GM10248 (cell line): Measurements from ENCODE around the gene NFIA.

Source experiments
- CTCF ChIA-PET: fragments of 300-600 bp; sonication (Branson Sonifier 250); formaldehyde crosslinking; extraction: SDS; loops from one replicate; lab custom pipeline; 2021; ENCODE audit warnings: antibody characterized with exemption; lab: Yijun Ruan, JAX
- POLR2A ChIA-PET: fragments of 350-650 bp; sonication (Branson Sonifier 250); formaldehyde crosslinking; extraction: SDS; loops from one replicate; lab custom pipeline; 2020; ENCODE audit warnings: antibody characterized with exemption; lab: Yijun Ruan, JAX
- DNase-seq: peaks from one replicate; pipeline ENCODE4 v3.0.0; 2012; ENCODE audit errors: extremely low spot score
- TF ChIP-seq, protein P1 (sequence below): IDR thresholded peaks from 2 replicates; pipeline ENCODE4 v1.5.1; 2012; ENCODE audit warnings: mild to moderate bottlenecking, low read depth; ENCODE audit errors: extremely low read depth, missing control alignments, control extremely low read depth

The NFIA gene

DNA sequence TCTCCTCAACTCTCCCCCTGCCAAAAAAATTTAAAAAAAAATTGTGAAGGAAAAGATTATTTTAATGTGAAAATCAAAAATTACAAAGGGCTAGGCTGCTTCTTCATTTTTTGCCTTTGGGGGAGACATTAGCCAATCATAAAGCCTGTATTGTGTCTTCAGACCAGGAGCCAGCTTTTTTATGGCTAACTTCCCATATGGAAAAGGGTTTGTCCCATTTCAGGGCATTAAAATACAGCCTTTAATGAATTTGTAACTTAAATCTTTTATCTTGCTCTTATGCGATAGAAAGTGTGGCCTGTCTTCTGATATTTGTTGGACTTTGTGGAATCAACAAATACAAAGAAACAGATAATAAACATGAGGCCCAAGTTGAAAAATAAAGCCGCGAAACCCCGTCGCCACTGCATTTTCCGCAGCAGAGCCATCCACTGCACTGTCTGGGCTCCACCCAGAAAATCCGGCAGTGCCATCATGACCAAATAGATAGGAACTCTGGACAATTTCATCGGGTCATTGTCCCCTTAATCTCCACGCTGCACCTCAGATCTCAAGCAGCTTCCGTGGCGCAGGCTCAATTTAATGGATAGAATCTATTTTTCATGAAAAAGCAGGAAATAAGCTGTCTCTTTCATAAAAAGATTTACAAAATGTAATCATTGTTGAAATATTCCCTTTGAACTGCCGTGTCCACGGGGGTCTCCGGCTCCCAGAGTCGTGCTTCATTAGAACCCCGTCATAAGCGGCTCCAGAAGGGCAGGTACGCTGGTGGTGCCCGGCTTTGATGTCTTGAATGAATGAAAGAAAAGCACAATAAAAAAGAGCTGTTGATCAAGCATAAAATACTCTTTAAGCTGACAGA, 365.0 kb downstream of the NFIA start:
- CTCF ChIA-PET: interaction anchor here (1.1 kb wide), 1 partner anchor 468 kb away, joined by 3 read pairs; no protein-coding TSS in a partner anchor
- no peak for DNase-seq
- TF ChIP-seq, protein P1, sequence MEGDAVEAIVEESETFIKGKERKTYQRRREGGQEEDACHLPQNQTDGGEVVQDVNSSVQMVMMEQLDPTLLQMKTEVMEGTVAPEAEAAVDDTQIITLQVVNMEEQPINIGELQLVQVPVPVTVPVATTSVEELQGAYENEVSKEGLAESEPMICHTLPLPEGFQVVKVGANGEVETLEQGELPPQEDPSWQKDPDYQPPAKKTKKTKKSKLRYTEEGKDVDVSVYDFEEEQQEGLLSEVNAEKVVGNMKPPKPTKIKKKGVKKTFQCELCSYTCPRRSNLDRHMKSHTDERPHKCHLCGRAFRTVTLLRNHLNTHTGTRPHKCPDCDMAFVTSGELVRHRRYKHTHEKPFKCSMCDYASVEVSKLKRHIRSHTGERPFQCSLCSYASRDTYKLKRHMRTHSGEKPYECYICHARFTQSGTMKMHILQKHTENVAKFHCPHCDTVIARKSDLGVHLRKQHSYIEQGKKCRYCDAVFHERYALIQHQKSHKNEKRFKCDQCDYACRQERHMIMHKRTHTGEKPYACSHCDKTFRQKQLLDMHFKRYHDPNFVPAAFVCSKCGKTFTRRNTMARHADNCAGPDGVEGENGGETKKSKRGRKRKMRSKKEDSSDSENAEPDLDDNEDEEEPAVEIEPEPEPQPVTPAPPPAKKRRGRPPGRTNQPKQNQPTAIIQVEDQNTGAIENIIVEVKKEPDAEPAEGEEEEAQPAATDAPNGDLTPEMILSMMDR: no peak
- POLR2A ChIA-PET: no interaction called here

DNA sequence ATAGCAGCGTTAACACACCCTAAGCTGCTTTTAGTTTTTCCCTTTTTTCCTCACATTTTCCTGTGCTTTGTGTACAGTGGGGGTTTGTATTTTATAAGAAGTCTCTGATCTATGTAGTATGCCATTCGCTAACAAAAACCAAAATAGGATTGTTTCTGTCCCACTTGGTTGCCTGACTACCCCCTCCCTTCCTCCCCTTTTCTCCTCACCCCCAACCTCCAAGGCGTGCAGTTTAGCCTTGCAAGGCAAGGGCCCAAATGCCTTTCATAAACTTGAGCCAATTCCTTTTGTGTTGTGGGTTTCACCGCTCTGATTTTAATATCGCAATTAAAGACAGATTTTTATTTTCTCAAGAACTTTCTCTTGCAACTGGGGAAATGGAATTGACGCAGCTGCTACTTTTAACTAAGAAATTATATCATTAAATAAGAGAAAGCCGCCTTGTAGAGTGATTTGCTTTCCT, 365.6 kb downstream of the NFIA start:
- TF ChIP-seq, protein P1: no peak
- no peak for DNase-seq
- POLR2A ChIA-PET: no interaction called here
- CTCF ChIA-PET: interaction anchor here (1.1 kb wide), 1 partner anchor 469 kb away, joined by 3 read pairs; no protein-coding TSS in a partner anchor

DNA sequence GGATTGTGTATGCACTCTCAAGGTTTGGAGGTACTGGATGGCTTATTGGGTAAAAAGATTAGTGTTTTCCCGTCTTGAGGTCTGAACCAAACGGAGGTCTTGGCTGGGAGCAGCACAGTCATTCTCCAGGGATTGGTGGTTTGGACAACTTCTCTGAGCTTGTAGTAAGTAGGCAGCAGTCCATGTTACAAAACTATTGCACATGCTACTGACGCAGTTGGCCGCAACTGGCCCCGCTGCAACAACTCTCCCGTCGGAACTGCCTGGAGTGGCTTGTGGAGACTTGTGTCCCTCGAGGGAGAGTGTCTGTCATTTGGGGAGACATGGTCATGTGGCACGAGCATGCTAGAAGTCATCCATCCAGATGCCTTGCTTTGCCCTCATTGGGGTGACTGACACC, 366.6 kb downstream of the NFIA start:
- CTCF ChIA-PET: no interaction called here
- no peak for DNase-seq
- TF ChIP-seq, protein P1: no peak
- POLR2A ChIA-PET: no interaction called here

DNA sequence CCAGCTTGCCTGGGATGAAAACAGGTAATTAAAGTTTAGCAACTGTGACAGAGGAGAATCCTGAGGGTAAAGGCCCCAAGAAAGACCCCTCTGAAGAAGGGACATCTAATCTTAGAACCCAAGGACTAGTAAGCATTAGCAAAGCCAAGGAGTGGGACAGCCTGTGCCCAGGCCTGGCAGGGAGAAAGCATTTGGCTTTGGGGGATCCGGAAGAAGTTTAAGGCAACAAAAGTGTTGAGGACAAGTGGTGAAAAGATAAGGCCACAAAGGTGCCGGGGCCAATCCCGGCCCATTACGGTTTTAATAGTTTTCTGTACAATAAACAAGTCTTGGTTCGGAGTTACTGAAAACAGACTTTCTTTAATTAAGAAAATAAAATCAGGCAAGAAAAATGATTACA, 367.0 kb downstream of the NFIA start:
- POLR2A ChIA-PET: no interaction called here
- no peak for DNase-seq
- CTCF ChIA-PET: no interaction called here
- TF ChIP-seq, protein P1: no peak

DNA sequence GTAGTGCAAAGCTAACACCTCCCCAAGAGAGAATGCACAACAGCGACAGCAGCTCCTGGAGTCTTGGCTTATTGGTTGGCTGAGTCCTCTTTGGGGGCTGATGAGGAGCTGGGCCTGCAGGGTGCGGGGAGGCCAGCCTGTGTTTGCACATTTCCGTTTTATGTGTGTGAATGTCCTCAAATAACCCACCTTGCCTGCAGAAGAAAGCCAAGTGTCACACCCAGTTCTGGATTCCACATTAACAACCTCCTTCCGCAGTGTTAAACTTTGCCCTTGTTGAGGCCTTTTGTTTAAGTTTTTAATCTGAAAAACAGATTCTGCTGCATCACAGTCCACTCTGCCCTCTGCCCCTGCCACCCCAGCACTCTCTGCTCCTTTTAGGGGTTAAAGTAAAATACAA, 368.1 kb downstream of the NFIA start:
- no peak for DNase-seq
- POLR2A ChIA-PET: no interaction called here
- CTCF ChIA-PET: interaction anchor here (2.1 kb wide), 2 partner anchors 13 to 401 kb away, joined by 7 to 9 read pairs; no protein-coding TSS in a partner anchor
- TF ChIP-seq, protein P1: no peak

DNA sequence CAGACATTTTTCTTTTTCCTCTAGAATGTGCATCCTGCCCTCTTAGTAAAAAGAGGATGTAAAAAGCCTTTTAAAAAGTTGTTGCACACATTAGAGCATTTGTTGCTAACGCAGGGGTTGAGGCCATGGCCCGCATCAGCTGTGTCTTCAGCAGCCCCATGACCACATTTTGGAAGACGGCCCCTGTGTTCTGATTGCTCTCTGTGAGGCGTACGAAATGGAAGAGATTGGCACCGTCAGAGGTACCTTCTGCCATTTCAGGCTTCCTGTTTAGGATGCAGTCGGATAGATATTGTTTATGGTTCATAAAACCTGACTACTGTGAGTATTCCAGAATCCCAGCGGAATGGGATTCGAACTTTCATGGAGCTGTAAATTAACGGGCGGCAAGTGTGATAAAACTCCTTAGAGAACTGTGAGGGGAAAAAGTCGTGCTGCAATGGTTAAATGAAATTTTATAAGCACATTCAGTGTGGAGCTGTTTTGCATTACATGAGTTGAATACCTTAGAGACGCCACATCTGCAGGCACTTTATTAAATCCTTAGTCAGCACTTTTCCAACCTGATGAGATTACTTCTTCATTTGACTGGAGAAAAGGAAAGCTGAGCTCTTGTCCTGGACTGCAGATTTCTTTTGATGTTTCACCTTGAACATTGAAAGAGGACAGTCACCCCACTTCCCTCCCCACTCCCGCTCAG, 368.7 kb downstream of the NFIA start:
- CTCF ChIA-PET: interaction anchor here (0.7 to 2.1 kb wide), 7 partner anchors 9 to 602 kb away, joined by 3 to 9 read pairs (median 6); no protein-coding TSS in a partner anchor
- POLR2A ChIA-PET: no interaction called here
- TF ChIP-seq, protein P1: no peak

More for the DNA sequence above, 368.7 kb downstream of the NFIA start:
- DNase-seq: no peak
